Measurements from ENCODE around the gene C3orf62. TPM values are rescaled to one million over a fixed set of nuclear protein-coding genes. Genes with fewer than 3 reads are reported as not detected.

C3orf62 gene
- total and polyA plus RNA-seq, 2 of the 4 experiments (the other 2 are of a cell fraction): 0.90 to 3.1 TPM

- no peak overlapping the region for H3K18ac ChIP-seq (ENCODE audit: low read depth, low read length)
- no peak overlapping the region for H2BK120ac ChIP-seq (ENCODE audit: low read depth, low read length)
- H3K4me3 ChIP-seq (ENCODE audit: insufficient read depth, low read depth, low read length): no peak overlapping the region
- ChIA-PET POLR2A (ENCODE audit: unreplicated experiment) (no interaction called here), CTCF (no interaction called here)
- ATAC-seq (ENCODE audit: low read depth) (no peak), DNase-seq (no peak)
- H2BK15ac ChIP-seq (ENCODE audit: low read depth, low read length): no peak overlapping the region
- BruUV-seq (replicated peaks): no TSS peak
- H4K5ac ChIP-seq (ENCODE audit: low read depth, low read length): no peak overlapping the region
- no peak overlapping the region for H2AK5ac ChIP-seq (ENCODE audit: low read depth, low read length)
- no peak overlapping the region for H2AK9ac ChIP-seq (replicated peaks; ENCODE audit: low read depth, low read length, poor library complexity)
- no peak overlapping the region for H3K23ac ChIP-seq (ENCODE audit: low read depth, low read length)
- no peak overlapping the region for H3K4ac ChIP-seq (ENCODE audit: low read depth, low read length)
- peaks cover 67% of the 10 kb centered on the region for H3K36me3 ChIP-seq (ENCODE audit: control insufficient read depth, insufficient read depth, low read length)
- H3K79me1 ChIP-seq (ENCODE audit: low read depth in 1 of 2, low read length in 2 of 2): peaks cover 7 to 10% of the 10 kb centered on the region in 2 experiments; a peak in 2 of 4 replicates
- H3K4me2 ChIP-seq (ENCODE audit: low read depth, low read length): no peak overlapping the region
- no peak overlapping the region for H2BK20ac ChIP-seq (ENCODE audit: low read depth, low read length)
- no peaks in the 10 kb centered on the region for H3K27me3 ChIP-seq (ENCODE audit: control insufficient read depth, insufficient read depth, low read length)
- no peak overlapping the region for H3K14ac ChIP-seq (replicated peaks; ENCODE audit: low read depth, low read length)
- no peak overlapping the region for H4K91ac ChIP-seq (ENCODE audit: insufficient read depth, low read depth, low read length)
- TF ChIP-seq, protein P1, sequence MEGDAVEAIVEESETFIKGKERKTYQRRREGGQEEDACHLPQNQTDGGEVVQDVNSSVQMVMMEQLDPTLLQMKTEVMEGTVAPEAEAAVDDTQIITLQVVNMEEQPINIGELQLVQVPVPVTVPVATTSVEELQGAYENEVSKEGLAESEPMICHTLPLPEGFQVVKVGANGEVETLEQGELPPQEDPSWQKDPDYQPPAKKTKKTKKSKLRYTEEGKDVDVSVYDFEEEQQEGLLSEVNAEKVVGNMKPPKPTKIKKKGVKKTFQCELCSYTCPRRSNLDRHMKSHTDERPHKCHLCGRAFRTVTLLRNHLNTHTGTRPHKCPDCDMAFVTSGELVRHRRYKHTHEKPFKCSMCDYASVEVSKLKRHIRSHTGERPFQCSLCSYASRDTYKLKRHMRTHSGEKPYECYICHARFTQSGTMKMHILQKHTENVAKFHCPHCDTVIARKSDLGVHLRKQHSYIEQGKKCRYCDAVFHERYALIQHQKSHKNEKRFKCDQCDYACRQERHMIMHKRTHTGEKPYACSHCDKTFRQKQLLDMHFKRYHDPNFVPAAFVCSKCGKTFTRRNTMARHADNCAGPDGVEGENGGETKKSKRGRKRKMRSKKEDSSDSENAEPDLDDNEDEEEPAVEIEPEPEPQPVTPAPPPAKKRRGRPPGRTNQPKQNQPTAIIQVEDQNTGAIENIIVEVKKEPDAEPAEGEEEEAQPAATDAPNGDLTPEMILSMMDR (conservative IDR thresholded peaks at IDR 0.05; ENCODE audit: low read depth, low read length): no peak
- TF ChIP-seq POLR2A (IDR thresholded peaks at IDR 0.05; ENCODE audit: low read depth, low read length) (no peak), BHLHE40 (IDR thresholded peaks at IDR 0.05; ENCODE audit: low read depth, low read length) (no peak), FOS (IDR thresholded peaks at IDR 0.05; ENCODE audit: low read depth, low read length) (no peak), MXI1 (IDR thresholded peaks at IDR 0.05; ENCODE audit: borderline replicate concordance, low read depth, low read length) (no peak), MAZ (IDR thresholded peaks at IDR 0.05; ENCODE audit: borderline replicate concordance, low read depth, low read length) (no peak), MAFK (IDR thresholded peaks at IDR 0.05; ENCODE audit: low read depth, low read length) (no peak), CEBPB (IDR thresholded peaks at IDR 0.05; ENCODE audit: low read depth, low read length) (no peak), CHD1 (IDR thresholded peaks at IDR 0.05; ENCODE audit: low read depth, low read length) (no peak), RCOR1 (IDR thresholded peaks at IDR 0.05; ENCODE audit: insufficient replicate concordance, low read length) (no peak), RAD21 (IDR thresholded peaks at IDR 0.05; ENCODE audit: low read length) (no peak), USF2 (IDR thresholded peaks at IDR 0.05; ENCODE audit: low read depth, low read length) (no peak), NFE2L2 (IDR thresholded peaks at IDR 0.05; ENCODE audit: low read depth, low read length) (no peak)
- H4K20me1 ChIP-seq (ENCODE audit: insufficient read depth, low read length): no peaks in the 10 kb centered on the region; the same call in 1 of the 2 replicates
- no peak overlapping the region for H4K8ac ChIP-seq (ENCODE audit: low read depth in 2 of 2, low read length in 2 of 2)
- intact Hi-C loops (cut with micrococcal nuclease): no loop called here
- H3K27ac ChIP-seq (ENCODE audit: insufficient read depth, low read length): no peak overlapping the region
- in situ Hi-C loops (cut with MboI; ENCODE audit: low sequenced_read_pairs): no loop called here
- no peaks in the 10 kb centered on the region for H3K9me3 ChIP-seq (ENCODE audit: control insufficient read depth, insufficient read depth, low read length)
- dilution Hi-C loops (cut with HindIII; ENCODE audit: low sequenced_read_pairs, unreplicated experiment): no loop called here
- H2AFZ ChIP-seq (replicated peaks; ENCODE audit: low read length, poor library complexity): no peak overlapping the region
- H2BK5ac ChIP-seq (ENCODE audit: low read depth, low read length, poor library complexity, severe bottlenecking): no peak overlapping the region
- no peaks in the 10 kb centered on the region for H3K9me1 ChIP-seq (ENCODE audit: insufficient read depth, low read length)
- H3K4me1 ChIP-seq (ENCODE audit: control insufficient read depth, insufficient read depth, low read length): no peaks in the 10 kb centered on the region
- H3K9ac ChIP-seq (ENCODE audit: low read depth, low read length): no peak overlapping the region
- WGBS, 2 experiments (ENCODE audit: extremely low coverage in 2 of 2, insufficient read length in 1 of 2): 96% methylated on average over 8 of the region's 8 CpGs; no CpG with 5 or more reads in 1 of the 2 experiments
- H3K56ac ChIP-seq (ENCODE audit: extremely low read depth, insufficient read depth, low read length): no peak overlapping the region
Observed at GRCh38 chr3:49294343-49294742, 17.3 kb upstream of the C3orf62 start.
